ENCODE results near the gene SH3D19. TPM values are rescaled to one million over a fixed set of nuclear protein-coding genes. Genes with fewer than 3 reads are reported as not detected.
"Not testable (repeated sequence)": the region's sequence is repeated elsewhere in the genome, so short reads cannot be mapped to it uniquely, and the experiment has no call there.

Gene SH3D19
- total and polyA plus RNA-seq, 3 experiments from 2014 or later, result not detected

DNA sequence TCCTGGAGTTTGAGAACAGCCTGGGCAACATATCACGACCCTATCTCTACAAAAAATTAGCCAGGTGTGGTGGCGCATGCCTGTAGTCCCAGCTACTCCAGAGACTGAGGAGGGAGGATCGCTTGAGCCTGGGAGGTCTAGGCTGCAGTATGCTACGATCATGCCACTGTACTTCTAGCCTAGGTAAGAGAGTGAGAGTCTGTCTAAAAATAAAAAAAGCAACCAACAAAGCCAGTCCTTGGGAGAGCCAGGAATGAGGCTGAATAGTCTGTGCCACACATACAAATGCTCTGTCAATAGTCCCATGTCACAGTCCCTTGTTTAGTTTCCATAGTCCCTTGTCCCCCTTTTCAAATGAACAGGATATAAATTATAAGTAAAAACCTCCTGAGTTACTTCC is 67.7 kb downstream of the SH3D19 start:
- Mint-ChIP-seq H3K4me1 (no peaks in the 10 kb centered on the region), H3K27me3 (peaks cover 4 to 26% of the 10 kb centered on the region in 2 donors), H3K4me3 (no peak overlapping the region), H3K9me3 (peaks cover 0 to 2% (median 0%) of the 10 kb centered on the region in 5 donors), H3K27ac (no peak overlapping the region), H3K36me3 (no peaks in the 10 kb centered on the region)
- ChIA-PET CTCF (no interaction called here), POLR2A (no interaction called here)
- Histone ChIP-seq H3K36me3 (ENCODE audit: insufficient read depth, low read length) (no peaks in the 10 kb centered on the region), H3K9me3 (ENCODE audit: low read length) (no peaks in the 10 kb centered on the region), H3K27ac (ENCODE audit: low read depth, low read length) (no peak overlapping the region), H3K27me3 (ENCODE audit: insufficient read depth, low read length, poor library complexity, severe bottlenecking) (no peaks in the 10 kb centered on the region), H3K4me1 (ENCODE audit: insufficient read depth, low read length) (no peaks in the 10 kb centered on the region), H3K4me3 (ENCODE audit: low read length) (no peak overlapping the region)
- no peak for DNase-seq

DNA sequence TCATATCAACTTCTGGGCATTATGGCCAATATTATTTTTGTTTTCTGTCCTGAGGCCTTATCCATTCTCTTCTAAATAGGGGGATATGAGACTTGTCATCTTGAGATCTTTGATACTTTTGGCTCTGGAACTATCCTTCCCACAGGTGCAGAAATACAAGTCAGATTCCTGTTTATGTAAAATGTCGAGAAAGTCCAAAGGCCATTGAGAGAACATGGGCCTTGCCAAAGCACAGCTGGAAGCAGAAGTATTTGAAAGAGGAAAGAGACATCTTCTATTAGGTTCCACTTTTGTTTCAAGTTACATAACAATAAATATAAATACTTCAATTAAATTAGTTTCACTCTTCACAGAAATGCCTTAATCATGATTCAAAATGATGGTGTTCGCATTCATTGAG is 69.3 kb downstream of the SH3D19 start:
- H3K36me3 Mint-ChIP-seq, result no peaks in the 10 kb centered on the region
- CTCF ChIA-PET, result no interaction called here
- H3K4me1 Mint-ChIP-seq, result no peaks in the 10 kb centered on the region

DNA sequence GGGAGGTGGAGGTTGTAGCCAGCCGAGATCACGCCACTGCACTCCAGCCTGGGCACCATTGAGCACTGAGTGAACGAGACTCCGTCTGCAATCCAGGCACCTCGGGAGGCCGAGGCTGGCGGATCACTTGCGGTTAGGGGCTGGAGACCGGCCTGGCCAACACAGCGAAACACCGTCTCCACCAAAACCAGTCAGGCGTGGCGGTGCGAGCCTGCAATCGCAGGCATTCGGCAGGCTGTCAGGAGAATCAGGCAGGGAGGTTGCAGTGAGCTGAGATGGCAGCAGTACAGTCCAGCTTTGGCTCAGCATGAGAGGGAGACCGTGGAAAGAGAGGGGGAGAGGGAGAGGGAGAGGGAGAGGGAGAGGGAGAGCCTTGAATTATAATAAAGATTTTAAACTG is 69.7 kb downstream of the SH3D19 start:
- H3K9me3 ChIP-seq (ENCODE audit: low read length); H3K4me3 Mint-ChIP-seq; H3K9me3 Mint-ChIP-seq; H3K27ac Mint-ChIP-seq; CTCF ChIA-PET; H3K27ac ChIP-seq (ENCODE audit: low read depth, low read length); H3K4me3 ChIP-seq (ENCODE audit: low read length); DNase-seq; H3K36me3 Mint-ChIP-seq; H3K4me1 ChIP-seq (ENCODE audit: insufficient read depth, low read length); H3K27me3 ChIP-seq (ENCODE audit: insufficient read depth, low read length, poor library complexity, severe bottlenecking); H3K36me3 ChIP-seq (ENCODE audit: insufficient read depth, low read length); POLR2A ChIA-PET; H3K4me1 Mint-ChIP-seq: not testable (repeated sequence)
- peaks cover 4 to 15% of the 10 kb centered on the region in 2 donors for H3K27me3 Mint-ChIP-seq

More for the DNA sequence above, 69.3 kb downstream of the SH3D19 start:
- Histone ChIP-seq H3K27me3 (ENCODE audit: insufficient read depth, low read length, poor library complexity, severe bottlenecking) (no peaks in the 10 kb centered on the region), H3K9me3 (ENCODE audit: low read length) (no peaks in the 10 kb centered on the region), H3K4me1 (ENCODE audit: insufficient read depth, low read length) (no peaks in the 10 kb centered on the region), H3K27ac (ENCODE audit: low read depth, low read length) (no peak overlapping the region), H3K36me3 (ENCODE audit: insufficient read depth, low read length) (no peaks in the 10 kb centered on the region), H3K4me3 (ENCODE audit: low read length) (no peak overlapping the region)
- peaks cover 4 to 15% of the 10 kb centered on the region in 2 donors for H3K27me3 Mint-ChIP-seq
- H3K4me3 Mint-ChIP-seq, result no peak overlapping the region
- no peak for DNase-seq
- peaks cover 0 to 2% (median 0%) of the 10 kb centered on the region in 5 donors for H3K9me3 Mint-ChIP-seq
- POLR2A ChIA-PET, result no interaction called here
- H3K27ac Mint-ChIP-seq, result no peak overlapping the region

DNA sequence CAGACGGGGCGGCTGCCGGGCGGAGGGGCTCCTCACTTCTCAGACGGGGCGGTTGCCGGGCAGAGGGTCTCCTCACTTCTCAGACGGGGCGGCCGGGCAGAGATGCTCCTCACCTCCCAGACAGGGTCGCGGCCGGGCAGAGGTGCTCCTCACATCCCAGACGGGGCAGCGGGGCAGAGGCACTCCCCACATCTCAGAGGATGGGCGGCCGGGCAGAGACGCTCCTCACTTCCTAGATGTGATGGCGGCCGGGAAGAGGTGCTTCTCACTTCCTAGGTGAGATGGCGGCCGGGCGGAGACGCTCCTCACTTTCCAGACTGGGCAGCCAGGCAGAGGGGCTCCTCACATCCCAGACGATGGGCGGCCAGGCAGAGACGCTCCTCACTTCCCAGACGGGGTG is 70.2 kb downstream of the SH3D19 start:
- H3K4me3 Mint-ChIP-seq; H3K9me3 Mint-ChIP-seq; H3K9me3 ChIP-seq (ENCODE audit: low read length); H3K27me3 ChIP-seq (ENCODE audit: insufficient read depth, low read length, poor library complexity, severe bottlenecking); CTCF ChIA-PET; DNase-seq; H3K4me3 ChIP-seq (ENCODE audit: low read length); H3K36me3 Mint-ChIP-seq; H3K27ac Mint-ChIP-seq; H3K4me1 ChIP-seq (ENCODE audit: insufficient read depth, low read length); H3K4me1 Mint-ChIP-seq; POLR2A ChIA-PET; H3K36me3 ChIP-seq (ENCODE audit: insufficient read depth, low read length); H3K27ac ChIP-seq (ENCODE audit: low read depth, low read length): not testable (repeated sequence)
- H3K27me3 Mint-ChIP-seq, result peaks cover 4 to 15% of the 10 kb centered on the region in 2 donors

DNA sequence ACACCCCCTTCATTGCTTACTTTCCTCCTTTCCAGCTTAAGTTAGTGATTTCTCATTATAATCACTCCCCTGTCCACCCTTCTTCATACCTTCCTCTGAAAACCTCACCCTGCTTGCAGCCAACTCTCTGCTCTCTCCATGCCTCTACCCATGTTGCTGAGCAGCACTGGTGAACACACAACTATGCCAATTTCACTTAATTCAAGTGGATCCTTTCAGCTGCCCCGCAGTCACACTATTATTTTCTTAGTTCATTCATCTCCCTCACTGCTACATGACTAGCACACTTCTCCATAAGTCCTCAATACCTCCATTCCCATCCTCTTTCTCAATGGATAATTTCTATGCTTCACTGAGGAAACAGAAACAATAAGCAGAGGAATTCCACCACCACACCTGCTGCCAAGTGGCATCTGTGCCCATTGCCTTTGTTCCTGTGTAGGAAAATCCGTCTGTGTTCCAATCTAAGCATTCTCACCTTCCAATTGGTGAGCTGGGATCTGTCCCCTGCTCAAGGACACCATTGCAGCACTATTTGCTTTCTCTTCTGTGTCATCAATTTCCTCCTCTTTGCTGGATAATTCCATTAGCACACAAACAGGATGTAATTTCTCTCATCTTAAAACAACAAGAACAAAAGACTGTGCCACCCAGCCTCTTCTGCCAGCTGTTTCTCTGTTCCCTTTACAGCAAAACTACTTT is 73.7 kb downstream of the SH3D19 start:
- Histone ChIP-seq H3K4me1 (ENCODE audit: insufficient read depth, low read length) (no peaks in the 10 kb centered on the region), H3K27me3 (ENCODE audit: insufficient read depth, low read length, poor library complexity, severe bottlenecking) (no peaks in the 10 kb centered on the region), H3K9me3 (ENCODE audit: low read length) (no peaks in the 10 kb centered on the region), H3K27ac (ENCODE audit: low read depth, low read length) (no peak overlapping the region), H3K4me3 (ENCODE audit: low read length) (no peak overlapping the region), H3K36me3 (ENCODE audit: insufficient read depth, low read length) (no peaks in the 10 kb centered on the region)
- POLR2A ChIA-PET, result no interaction called here
- no peak overlapping the region for H3K4me3 Mint-ChIP-seq
- peaks cover 0 to 2% (median 0%) of the 10 kb centered on the region in 5 donors for H3K9me3 Mint-ChIP-seq
- H3K36me3 Mint-ChIP-seq, result no peaks in the 10 kb centered on the region
- H3K4me1 Mint-ChIP-seq, result no peaks in the 10 kb centered on the region
- no peak for DNase-seq
- no peak overlapping the region for H3K27ac Mint-ChIP-seq
- CTCF ChIA-PET, result no interaction called here
- H3K27me3 Mint-ChIP-seq, result peaks cover 4 to 5% of the 10 kb centered on the region in 2 donors

DNA sequence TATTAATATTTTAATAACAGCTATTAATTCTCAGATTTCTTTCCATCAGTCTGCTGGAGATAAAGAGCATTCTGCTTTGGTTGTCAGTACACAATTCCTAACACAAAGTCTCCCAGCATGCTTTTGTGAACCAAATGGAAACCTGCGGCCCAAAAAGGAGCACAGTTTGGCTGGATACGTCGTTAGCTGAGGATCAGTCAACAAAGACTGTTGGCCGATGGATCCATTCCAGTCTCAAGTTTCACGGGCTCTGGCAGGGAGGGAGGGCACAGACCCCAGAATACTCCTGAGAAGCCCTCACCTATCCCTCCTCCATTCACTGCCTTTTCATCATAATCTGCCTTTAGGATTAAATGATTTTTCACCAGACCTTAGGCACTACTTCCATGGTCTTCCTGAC is 74.7 kb downstream of the SH3D19 start:
- no peak overlapping the region for H3K27ac Mint-ChIP-seq
- H3K36me3 ChIP-seq (ENCODE audit: insufficient read depth, low read length), result no peaks in the 10 kb centered on the region
- H3K9me3 ChIP-seq (ENCODE audit: low read length), result no peaks in the 10 kb centered on the region
- peaks cover 2 to 8% of the 10 kb centered on the region in 2 donors for H3K27me3 Mint-ChIP-seq
- H3K4me1 ChIP-seq (ENCODE audit: insufficient read depth, low read length), result no peaks in the 10 kb centered on the region
- no peaks in the 10 kb centered on the region for H3K36me3 Mint-ChIP-seq
- no peaks in the 10 kb centered on the region for H3K4me1 Mint-ChIP-seq
- H3K27me3 ChIP-seq (ENCODE audit: insufficient read depth, low read length, poor library complexity, severe bottlenecking), result no peaks in the 10 kb centered on the region
- DNase-seq, result no peak
- H3K27ac ChIP-seq (ENCODE audit: low read depth, low read length), result no peak overlapping the region
- ChIA-PET POLR2A (no interaction called here), CTCF (no interaction called here)
- no peaks in the 10 kb centered on the region for H3K9me3 Mint-ChIP-seq
- no peak overlapping the region for H3K4me3 Mint-ChIP-seq
- H3K4me3 ChIP-seq (ENCODE audit: low read length), result no peak overlapping the region

DNA sequence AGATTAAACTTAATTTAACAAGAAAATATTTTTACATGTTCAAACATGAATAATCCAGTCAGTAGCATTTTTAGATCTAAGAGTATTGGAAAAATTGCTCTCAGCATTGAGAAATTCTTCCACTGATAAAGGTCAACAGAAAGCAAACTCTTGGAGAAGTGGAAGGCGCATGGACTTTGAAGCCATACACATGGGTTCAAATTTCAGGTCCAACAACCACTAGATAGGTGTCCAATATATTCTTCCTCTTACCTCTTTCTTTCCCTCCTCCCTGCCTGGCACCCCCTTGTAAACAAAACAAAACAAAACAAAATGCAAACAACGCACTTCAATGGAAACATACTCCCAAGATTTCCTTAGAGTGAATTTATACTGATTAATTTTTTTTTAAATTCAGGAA is 76.9 kb downstream of the SH3D19 start:
- H3K27ac ChIP-seq (ENCODE audit: low read depth, low read length), result no peak overlapping the region
- no peak overlapping the region for H3K4me3 Mint-ChIP-seq
- DNase-seq, result no peak
- H3K9me3 Mint-ChIP-seq, result no peaks in the 10 kb centered on the region
- no peaks in the 10 kb centered on the region for H3K27me3 ChIP-seq (ENCODE audit: insufficient read depth, low read length, poor library complexity, severe bottlenecking)
- H3K27ac Mint-ChIP-seq, result no peak overlapping the region
- H3K36me3 ChIP-seq (ENCODE audit: insufficient read depth, low read length), result no peaks in the 10 kb centered on the region
- no peaks in the 10 kb centered on the region for H3K9me3 ChIP-seq (ENCODE audit: low read length)
- peaks cover 2 to 11% of the 10 kb centered on the region in 2 donors for H3K27me3 Mint-ChIP-seq
- no peaks in the 10 kb centered on the region for H3K4me1 Mint-ChIP-seq
- ChIA-PET CTCF (no interaction called here), POLR2A (no interaction called here)
- H3K36me3 Mint-ChIP-seq, result no peaks in the 10 kb centered on the region
- H3K4me3 ChIP-seq (ENCODE audit: low read length), result no peak overlapping the region
- H3K4me1 ChIP-seq (ENCODE audit: insufficient read depth, low read length), result no peaks in the 10 kb centered on the region

DNA sequence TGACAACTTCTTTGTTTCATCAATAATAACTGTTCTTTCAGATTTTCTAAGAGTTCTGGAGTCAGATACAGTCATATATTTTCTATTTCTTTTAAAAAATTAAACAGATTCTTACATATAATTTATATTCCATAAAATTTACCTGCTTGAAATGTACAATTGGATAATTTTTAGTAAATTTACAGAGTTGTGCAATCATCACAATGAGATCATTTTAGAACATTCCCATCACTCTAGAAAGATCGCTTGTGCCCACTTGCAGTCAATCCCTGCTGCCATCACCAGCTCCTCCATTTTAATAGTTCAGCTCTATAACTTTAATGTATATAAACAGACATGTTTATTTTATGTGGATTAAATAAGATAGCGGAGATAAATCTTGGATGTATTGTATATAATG is 78.0 kb downstream of the SH3D19 start:
- no peaks in the 10 kb centered on the region for H3K36me3 ChIP-seq (ENCODE audit: insufficient read depth, low read length)
- H3K36me3 Mint-ChIP-seq, result no peaks in the 10 kb centered on the region
- ChIA-PET POLR2A (no interaction called here), CTCF (no interaction called here)
- H3K4me3 ChIP-seq (ENCODE audit: low read length), result no peak overlapping the region
- H3K9me3 ChIP-seq (ENCODE audit: low read length), result no peaks in the 10 kb centered on the region
- no peak overlapping the region for H3K4me3 Mint-ChIP-seq
- no peaks in the 10 kb centered on the region for H3K9me3 Mint-ChIP-seq
- DNase-seq, result no peak
- H3K27me3 ChIP-seq (ENCODE audit: insufficient read depth, low read length, poor library complexity, severe bottlenecking), result no peaks in the 10 kb centered on the region
- no peak overlapping the region for H3K27ac Mint-ChIP-seq
- H3K4me1 Mint-ChIP-seq, result no peaks in the 10 kb centered on the region
- H3K27ac ChIP-seq (ENCODE audit: low read depth, low read length), result no peak overlapping the region
- H3K4me1 ChIP-seq (ENCODE audit: insufficient read depth, low read length), result no peaks in the 10 kb centered on the region
- peaks cover 0 to 11% of the 10 kb centered on the region in 2 donors for H3K27me3 Mint-ChIP-seq

DNA sequence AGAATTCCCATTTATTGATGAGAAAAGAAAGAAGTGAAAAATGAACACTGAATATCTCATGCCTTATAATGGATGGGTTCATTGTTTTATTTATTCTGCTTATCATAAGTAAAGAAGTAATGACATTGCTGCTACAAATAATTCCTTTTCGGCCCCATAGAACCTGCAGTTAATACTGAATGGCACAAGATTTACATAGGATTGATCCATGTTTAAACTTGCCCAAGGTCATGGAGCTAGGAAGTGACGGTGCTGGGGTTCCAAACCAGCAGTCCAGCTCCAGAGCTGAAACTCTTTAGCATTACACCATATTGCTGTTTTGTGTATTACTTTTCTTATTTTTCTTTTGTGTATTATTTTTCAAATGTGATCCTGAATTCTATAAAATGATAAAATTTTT is 78.7 kb downstream of the SH3D19 start:
- Histone ChIP-seq H3K36me3 (ENCODE audit: insufficient read depth, low read length) (no peaks in the 10 kb centered on the region), H3K27me3 (ENCODE audit: insufficient read depth, low read length, poor library complexity, severe bottlenecking) (no peaks in the 10 kb centered on the region), H3K27ac (ENCODE audit: low read depth, low read length) (no peak overlapping the region), H3K4me1 (ENCODE audit: insufficient read depth, low read length) (no peaks in the 10 kb centered on the region), H3K4me3 (ENCODE audit: low read length) (no peak overlapping the region), H3K9me3 (ENCODE audit: low read length) (no peaks in the 10 kb centered on the region)
- H3K4me3 Mint-ChIP-seq, result no peak overlapping the region
- DNase-seq, result no peak
- CTCF ChIA-PET, result no interaction called here
- peaks cover 0 to 11% of the 10 kb centered on the region in 2 donors for H3K27me3 Mint-ChIP-seq
- no peaks in the 10 kb centered on the region for H3K4me1 Mint-ChIP-seq
- H3K36me3 Mint-ChIP-seq, result no peaks in the 10 kb centered on the region
- POLR2A ChIA-PET, result no interaction called here
- no peak overlapping the region for H3K27ac Mint-ChIP-seq
- no peaks in the 10 kb centered on the region for H3K9me3 Mint-ChIP-seq

All from CD8-positive, alpha-beta memory T cell (primary cell).